Ishikawa (cell line): ENCODE measurements around the gene CFAP97D1.

ENCODE experiments used
- CEBPB ChIP-seq: IDR thresholded peaks from 2 replicates; pipeline ENCODE4 v1.6.1; 2012
- CREB1 ChIP-seq: IDR thresholded peaks from 2 replicates; pipeline ENCODE4 v1.6.1; 2012; ENCODE audit warnings: low read depth
- EGR1 ChIP-seq: IDR thresholded peaks from 2 replicates; pipeline ENCODE4 v1.6.1; 2012
- EP300 ChIP-seq: IDR thresholded peaks from 2 replicates; pipeline ENCODE4 v1.6.1; 2012; ENCODE audit warnings: borderline replicate concordance
- FOXM1 ChIP-seq: IDR thresholded peaks from 2 replicates; pipeline ENCODE4 v1.6.1; 2012; ENCODE audit warnings: low read depth, borderline replicate concordance
- MAX ChIP-seq: IDR thresholded peaks from 2 replicates; pipeline ENCODE4 v1.6.1; 2012
- NFIC ChIP-seq: IDR thresholded peaks from 2 replicates; pipeline ENCODE4 v1.6.1; 2012
- RAD21 ChIP-seq: IDR thresholded peaks from 2 replicates; pipeline ENCODE4 v1.6.1; 2012; ENCODE audit warnings: low read depth
- REST ChIP-seq: IDR thresholded peaks from 2 replicates; pipeline ENCODE4 v1.6.1; 2012; ENCODE audit warnings: low read depth, mild to moderate bottlenecking
- TAF1 ChIP-seq: IDR thresholded peaks from 2 replicates; pipeline ENCODE4 v1.6.1; 2012; ENCODE audit warnings: low read depth, mild to moderate bottlenecking
- TCF12 ChIP-seq: IDR thresholded peaks from 2 replicates; pipeline ENCODE4 v1.6.1; 2012; ENCODE audit warnings: low read depth
- TEAD4 ChIP-seq: IDR thresholded peaks from 2 replicates; pipeline ENCODE4 v1.6.1; 2012
- USF1 ChIP-seq: IDR thresholded peaks from 2 replicates; pipeline ENCODE4 v1.6.1; 2012
- YY1 ChIP-seq: IDR thresholded peaks from 2 replicates; pipeline ENCODE4 v1.6.1; 2012; ENCODE audit warnings: low read depth
- ZBTB7A ChIP-seq: IDR thresholded peaks from 2 replicates; pipeline ENCODE4 v1.6.1; 2012; ENCODE audit warnings: low read depth

The CFAP97D1 gene

GRCh38 chr17:43816336-43817320, 36.4 kb downstream of the CFAP97D1 start:
- TF ChIP-seq REST (no peak), FOXM1 (no peak), YY1 (no peak), TCF12 (no peak)

- no peak for TF ChIP-seq FOXM1
- TF ChIP-seq EP300, result no peak
- no peak for TF ChIP-seq REST
- no peak for TF ChIP-seq USF1
- TF ChIP-seq NFIC, result no peak
- no peak for TF ChIP-seq CREB1
- no peak for TF ChIP-seq TEAD4
- TF ChIP-seq TAF1, result no peak
- no peak for TF ChIP-seq YY1
- TF ChIP-seq EGR1, result no peak
- no peak for TF ChIP-seq RAD21
- no peak for TF ChIP-seq ZBTB7A
- TF ChIP-seq CEBPB, result no peak
- no peak for TF ChIP-seq MAX
- no peak for TF ChIP-seq TCF12
These were observed 37.6 kb downstream of the CFAP97D1 start for GRCh38 chr17:43817826-43818225.

- TF ChIP-seq CREB1, result no peak
- TF ChIP-seq TAF1, result no peak
- TF ChIP-seq RAD21, result no peak
- TF ChIP-seq YY1, result no peak
- no peak for TF ChIP-seq NFIC
- TF ChIP-seq TEAD4, result no peak
- TF ChIP-seq EGR1, result no peak
- no peak for TF ChIP-seq ZBTB7A
- TF ChIP-seq EP300, result no peak
- no peak for TF ChIP-seq REST
- TF ChIP-seq TCF12, result no peak
- no peak for TF ChIP-seq MAX
- TF ChIP-seq CEBPB, result no peak
- TF ChIP-seq FOXM1, result no peak
- TF ChIP-seq USF1, result no peak
These were observed 38.7 kb downstream of the CFAP97D1 start for GRCh38 chr17:43818966-43819365.

- TF ChIP-seq CREB1, result no peak
- TF ChIP-seq CEBPB, result no peak
These were observed 40.5 kb downstream of the CFAP97D1 start for GRCh38 chr17:43820759-43821158.
